ENCODE measurements around the gene ASF1A.

Gene ASF1A

DNA sequence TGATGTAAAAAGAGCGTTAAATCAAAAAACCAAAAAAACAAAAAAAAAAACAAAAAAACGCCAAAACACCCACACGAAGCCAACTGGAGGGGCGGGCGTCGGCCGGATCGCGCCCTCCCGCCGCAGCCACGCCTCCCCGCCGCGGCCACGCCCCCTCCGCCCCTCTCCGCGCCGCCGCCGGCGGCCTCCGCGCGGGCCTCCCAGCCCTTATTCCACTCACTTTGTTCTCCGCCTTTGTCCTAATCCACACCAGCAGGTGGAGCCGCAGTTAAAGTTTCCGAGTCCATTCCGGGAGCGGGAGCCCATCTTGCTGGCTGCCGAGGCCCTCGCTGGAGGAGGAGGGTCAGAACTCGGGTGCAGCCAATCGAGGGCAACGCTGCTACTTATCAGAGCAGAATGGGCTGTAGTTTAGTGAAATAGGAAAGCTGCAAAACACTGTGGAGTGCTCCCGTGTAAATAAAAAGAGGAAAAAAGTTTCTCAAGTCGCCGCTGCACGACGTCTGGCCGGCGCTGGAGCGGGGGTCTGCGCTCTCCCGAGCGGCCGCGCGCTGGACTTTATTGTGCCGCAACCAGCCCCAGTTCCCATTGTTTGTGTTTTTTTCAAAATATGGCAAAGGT, at the start of gene ASF1A:
Gene ASF1A (plus strand): TSS at position 346 of the 618 bp plus-strand sequence. CDS start 262 bp downstream, at position 608.
- H3K9me3 Mint-ChIP-seq = no peaks in the 10 kb centered on the region
- TF ChIP-seq, protein P1, sequence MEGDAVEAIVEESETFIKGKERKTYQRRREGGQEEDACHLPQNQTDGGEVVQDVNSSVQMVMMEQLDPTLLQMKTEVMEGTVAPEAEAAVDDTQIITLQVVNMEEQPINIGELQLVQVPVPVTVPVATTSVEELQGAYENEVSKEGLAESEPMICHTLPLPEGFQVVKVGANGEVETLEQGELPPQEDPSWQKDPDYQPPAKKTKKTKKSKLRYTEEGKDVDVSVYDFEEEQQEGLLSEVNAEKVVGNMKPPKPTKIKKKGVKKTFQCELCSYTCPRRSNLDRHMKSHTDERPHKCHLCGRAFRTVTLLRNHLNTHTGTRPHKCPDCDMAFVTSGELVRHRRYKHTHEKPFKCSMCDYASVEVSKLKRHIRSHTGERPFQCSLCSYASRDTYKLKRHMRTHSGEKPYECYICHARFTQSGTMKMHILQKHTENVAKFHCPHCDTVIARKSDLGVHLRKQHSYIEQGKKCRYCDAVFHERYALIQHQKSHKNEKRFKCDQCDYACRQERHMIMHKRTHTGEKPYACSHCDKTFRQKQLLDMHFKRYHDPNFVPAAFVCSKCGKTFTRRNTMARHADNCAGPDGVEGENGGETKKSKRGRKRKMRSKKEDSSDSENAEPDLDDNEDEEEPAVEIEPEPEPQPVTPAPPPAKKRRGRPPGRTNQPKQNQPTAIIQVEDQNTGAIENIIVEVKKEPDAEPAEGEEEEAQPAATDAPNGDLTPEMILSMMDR (IDR thresholded peaks at IDR 0.05) = peak; percentile 7
- peak within 1 kb of the TSS; percentile 94 for H3K4me3 Mint-ChIP-seq
- peak; percentile 95 for DNase-seq
- H3K27ac Mint-ChIP-seq = peak within 1 kb of the TSS; percentile 100
- H3K4me1 Mint-ChIP-seq = peaks cover 43% of the 10 kb centered on the region
- H3K36me3 Mint-ChIP-seq (ENCODE audit: low read depth) = peaks cover 16% of the 10 kb centered on the region
- peaks cover 10% of the 10 kb centered on the region for H3K27me3 Mint-ChIP-seq (ENCODE audit: low read depth, poor library complexity)

DNA sequence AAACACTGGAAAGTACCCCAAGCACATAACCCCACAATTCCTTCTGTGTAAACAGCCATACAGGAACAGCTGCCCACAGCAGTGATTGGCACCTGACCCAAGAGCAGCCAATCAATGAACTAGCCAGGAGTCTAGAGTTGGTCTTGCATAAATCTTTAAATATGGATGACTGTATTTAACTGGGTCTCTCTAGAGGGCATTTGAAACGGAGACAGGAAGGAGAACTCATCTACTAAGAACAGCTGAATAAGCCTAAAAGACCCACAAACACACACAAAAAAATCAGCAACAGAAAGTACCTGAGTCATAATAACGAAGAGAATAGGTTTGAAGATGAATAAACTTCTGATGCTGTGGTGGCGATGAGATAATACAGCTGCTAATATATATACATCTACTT, 49.0 kb upstream of the ASF1A start:
- TF ChIP-seq, protein P1 (IDR thresholded peaks at IDR 0.05) = no peak
- no peaks in the 10 kb centered on the region for H3K27me3 Mint-ChIP-seq (ENCODE audit: low read depth, poor library complexity)
- DNase-seq = no peak
- no peaks in the 10 kb centered on the region for H3K4me1 Mint-ChIP-seq
- peaks cover 8% of the 10 kb centered on the region for H3K9me3 Mint-ChIP-seq
- peaks cover 19% of the 10 kb centered on the region for H3K36me3 Mint-ChIP-seq (ENCODE audit: low read depth)
- no peak overlapping the region for H3K4me3 Mint-ChIP-seq
- H3K27ac Mint-ChIP-seq = no peak overlapping the region

DNA sequence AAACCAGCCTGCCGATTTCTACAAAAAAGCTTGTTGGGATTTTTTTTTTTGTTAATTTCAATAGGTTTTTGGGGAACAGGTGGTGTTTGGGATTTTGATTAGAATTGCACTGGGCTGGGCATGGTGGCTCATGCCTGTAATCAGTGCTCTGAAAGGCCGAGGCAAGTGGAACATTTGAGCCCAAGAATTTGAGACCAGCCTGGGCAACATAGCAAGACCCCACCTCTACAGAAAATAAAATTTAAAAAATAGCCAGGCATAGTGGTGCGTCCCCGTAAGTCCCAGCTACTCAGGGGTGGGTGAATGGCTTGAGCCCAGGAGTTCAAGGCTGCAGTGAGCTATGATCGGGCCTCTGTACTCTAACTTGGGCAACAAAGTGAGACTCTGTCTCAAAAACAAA, 40.5 kb upstream of the ASF1A start:
- Mint-ChIP-seq H3K4me1 (no peaks in the 10 kb centered on the region), H3K36me3 (ENCODE audit: low read depth) (peaks cover 6% of the 10 kb centered on the region), H3K4me3 (no peak overlapping the region), H3K27ac (no peak overlapping the region), H3K9me3 (no peaks in the 10 kb centered on the region), H3K27me3 (ENCODE audit: low read depth, poor library complexity) (no peaks in the 10 kb centered on the region)
- DNase-seq = no peak
- TF ChIP-seq, protein P1 (IDR thresholded peaks at IDR 0.05) = no peak

DNA sequence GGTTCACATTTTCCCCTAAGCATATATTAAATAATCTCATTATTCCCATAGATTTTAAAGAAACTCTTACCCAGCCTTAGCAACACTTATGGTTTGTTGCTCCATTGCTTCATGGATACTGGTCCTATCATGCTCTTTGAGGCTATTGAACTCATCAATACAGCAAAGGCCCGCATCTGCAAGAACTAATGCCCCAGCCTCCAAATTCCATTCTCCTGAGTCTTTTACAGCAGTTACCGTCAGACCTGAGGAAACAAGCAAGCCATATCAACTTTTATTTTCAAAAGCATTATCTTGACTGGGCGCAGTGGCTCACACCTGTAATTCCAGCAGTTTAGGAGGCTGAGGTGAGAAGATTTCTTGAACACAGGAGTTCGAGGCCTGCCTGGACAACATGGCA, 37.7 kb upstream of the ASF1A start:
- H3K9me3 Mint-ChIP-seq = peaks cover 4% of the 10 kb centered on the region
- TF ChIP-seq, protein P1 (IDR thresholded peaks at IDR 0.05) = no peak
- no peaks in the 10 kb centered on the region for H3K4me1 Mint-ChIP-seq
- no peak for DNase-seq
- no peak overlapping the region for H3K27ac Mint-ChIP-seq
- no peak overlapping the region for H3K4me3 Mint-ChIP-seq
- H3K36me3 Mint-ChIP-seq (ENCODE audit: low read depth) = peaks cover 21% of the 10 kb centered on the region
- H3K27me3 Mint-ChIP-seq (ENCODE audit: low read depth, poor library complexity) = no peaks in the 10 kb centered on the region

DNA sequence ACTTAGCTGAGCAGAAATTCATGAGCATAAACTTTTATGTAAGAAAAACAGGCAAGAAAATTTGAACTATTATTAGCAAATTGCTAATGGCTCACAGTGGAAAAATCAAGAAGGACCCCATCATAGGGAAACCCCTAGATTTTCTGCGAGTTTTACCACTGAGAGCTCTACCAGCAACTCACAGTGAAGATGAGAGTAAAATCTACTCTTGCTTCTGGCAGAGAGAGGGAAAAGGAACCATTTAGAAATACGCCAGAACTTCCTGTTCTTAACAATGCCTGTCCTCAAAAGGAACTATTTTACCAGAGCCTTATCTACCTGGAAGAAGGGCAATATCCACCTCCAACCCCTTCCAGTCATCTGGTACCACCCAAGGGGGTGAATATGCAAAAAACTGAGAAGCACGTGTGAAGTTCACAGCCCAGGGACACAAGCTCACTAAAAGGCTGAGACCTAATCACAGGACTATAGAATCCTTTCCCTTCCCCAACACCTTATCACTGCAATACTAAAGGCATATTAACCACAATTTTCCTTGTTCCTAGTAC, 34.4 kb upstream of the ASF1A start:
- peaks cover 33% of the 10 kb centered on the region for H3K36me3 Mint-ChIP-seq (ENCODE audit: low read depth)
- H3K4me3 Mint-ChIP-seq = no peak overlapping the region
- H3K9me3 Mint-ChIP-seq = peaks cover 15% of the 10 kb centered on the region
- no peaks in the 10 kb centered on the region for H3K4me1 Mint-ChIP-seq
- TF ChIP-seq, protein P1 (IDR thresholded peaks at IDR 0.05) = no peak
- H3K27ac Mint-ChIP-seq = no peak overlapping the region
- DNase-seq = no peak
- H3K27me3 Mint-ChIP-seq (ENCODE audit: low read depth, poor library complexity) = no peaks in the 10 kb centered on the region

DNA sequence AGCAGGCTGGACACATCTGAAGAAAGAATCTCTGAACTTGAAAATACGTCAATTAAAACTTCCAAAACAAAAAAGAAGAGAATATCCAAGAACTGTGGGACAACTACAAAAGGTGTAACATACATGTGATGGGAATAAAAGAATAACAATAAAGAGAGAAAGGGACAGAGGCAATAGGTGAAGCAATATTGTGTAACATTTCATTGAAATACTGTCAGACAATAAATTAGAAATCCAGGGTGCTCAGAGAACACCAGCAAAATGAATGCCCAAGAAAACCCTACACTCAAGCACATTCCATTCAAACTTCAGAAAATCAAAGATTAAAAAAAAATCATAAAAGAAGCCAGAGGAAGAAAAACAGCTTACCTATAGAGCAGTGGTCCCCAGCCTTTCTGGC, 33.6 kb upstream of the ASF1A start:
- Mint-ChIP-seq H3K9me3 (peaks cover 15% of the 10 kb centered on the region), H3K36me3 (ENCODE audit: low read depth) (peaks cover 33% of the 10 kb centered on the region), H3K27me3 (ENCODE audit: low read depth, poor library complexity) (no peaks in the 10 kb centered on the region), H3K4me1 (no peaks in the 10 kb centered on the region), H3K4me3 (no peak overlapping the region), H3K27ac (no peak overlapping the region)
- DNase-seq = no peak
- TF ChIP-seq, protein P1 (IDR thresholded peaks at IDR 0.05) = no peak

Data from nephron progenitor cell (in vitro differentiated cells).